Measurements from ENCODE around the gene FOXP1. TPM values are rescaled to one million over a fixed set of nuclear protein-coding genes. Genes with fewer than 3 reads are reported as not detected.
"Not testable (repeated sequence)": the region's sequence is repeated elsewhere in the genome, so short reads cannot be mapped to it uniquely, and the experiment has no call there.

Gene FOXP1
- total RNA-seq, 1 donor from 2014 or later = 33.2 TPM

DNA sequence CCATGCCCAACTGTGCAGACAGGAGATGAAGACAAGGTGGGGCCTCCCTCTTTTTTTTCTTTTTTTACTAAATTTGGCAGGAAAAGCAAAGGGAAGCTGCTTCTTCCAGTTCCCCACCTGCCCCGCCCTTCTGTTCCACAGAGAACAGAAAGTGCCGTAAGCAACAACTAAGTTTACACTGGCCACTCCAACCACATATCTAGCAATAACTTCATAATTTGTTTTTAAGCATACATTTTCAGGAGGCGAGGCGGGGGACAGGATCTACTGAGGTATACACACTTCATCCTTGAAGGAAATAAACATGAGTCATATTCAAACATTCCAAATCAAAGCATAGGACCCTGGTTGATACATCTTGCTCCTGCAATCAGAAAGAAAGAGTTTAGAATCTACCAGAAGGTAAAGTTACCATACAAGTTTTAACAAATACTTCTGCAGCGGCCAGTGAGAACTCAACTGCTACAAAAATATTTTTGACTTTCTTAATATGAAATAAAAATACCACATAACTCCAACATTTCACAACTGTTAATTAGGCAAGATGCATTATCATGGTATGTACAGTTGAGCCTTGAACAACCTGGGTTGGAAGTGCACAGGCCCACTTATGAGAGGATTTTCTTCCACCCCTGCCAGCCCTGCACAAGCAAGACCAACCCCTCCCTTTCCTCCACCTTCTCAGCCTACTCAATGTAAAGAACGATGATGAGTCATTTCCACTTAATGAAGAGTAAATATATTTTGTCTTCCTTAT lies 50.7 kb downstream of the FOXP1 start:
- H3K36me3 ChIP-seq (ENCODE audit: control insufficient read depth, insufficient read depth, low read length) = no peaks in the 10 kb centered on the region
- DNase-seq (ENCODE audit: low read depth) (peak; percentile 85), FAIRE-seq (no peak)
- TF ChIP-seq, protein P1, sequence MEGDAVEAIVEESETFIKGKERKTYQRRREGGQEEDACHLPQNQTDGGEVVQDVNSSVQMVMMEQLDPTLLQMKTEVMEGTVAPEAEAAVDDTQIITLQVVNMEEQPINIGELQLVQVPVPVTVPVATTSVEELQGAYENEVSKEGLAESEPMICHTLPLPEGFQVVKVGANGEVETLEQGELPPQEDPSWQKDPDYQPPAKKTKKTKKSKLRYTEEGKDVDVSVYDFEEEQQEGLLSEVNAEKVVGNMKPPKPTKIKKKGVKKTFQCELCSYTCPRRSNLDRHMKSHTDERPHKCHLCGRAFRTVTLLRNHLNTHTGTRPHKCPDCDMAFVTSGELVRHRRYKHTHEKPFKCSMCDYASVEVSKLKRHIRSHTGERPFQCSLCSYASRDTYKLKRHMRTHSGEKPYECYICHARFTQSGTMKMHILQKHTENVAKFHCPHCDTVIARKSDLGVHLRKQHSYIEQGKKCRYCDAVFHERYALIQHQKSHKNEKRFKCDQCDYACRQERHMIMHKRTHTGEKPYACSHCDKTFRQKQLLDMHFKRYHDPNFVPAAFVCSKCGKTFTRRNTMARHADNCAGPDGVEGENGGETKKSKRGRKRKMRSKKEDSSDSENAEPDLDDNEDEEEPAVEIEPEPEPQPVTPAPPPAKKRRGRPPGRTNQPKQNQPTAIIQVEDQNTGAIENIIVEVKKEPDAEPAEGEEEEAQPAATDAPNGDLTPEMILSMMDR (IDR thresholded peaks at IDR 0.05; ENCODE audit: insufficient read depth, low read length, severe bottlenecking) = no peak
- H3K27me3 ChIP-seq (ENCODE audit: control insufficient read depth, insufficient read depth, low read length) = no peaks in the 10 kb centered on the region
- no peak overlapping the region for H3K4me3 ChIP-seq (ENCODE audit: low read depth, low read length)

GRCh38 chr3:71530903-71531530 lies 52.5 kb downstream of the FOXP1 start:
- TF ChIP-seq, protein P1 (IDR thresholded peaks at IDR 0.05; ENCODE audit: insufficient read depth, low read length, severe bottlenecking) = no peak
- H3K36me3 ChIP-seq (ENCODE audit: control insufficient read depth, insufficient read depth, low read length) = no peaks in the 10 kb centered on the region
- no peaks in the 10 kb centered on the region for H3K27me3 ChIP-seq (ENCODE audit: control insufficient read depth, insufficient read depth, low read length)
- no peak for DNase-seq (ENCODE audit: low read depth)
- no peak overlapping the region for H3K4me3 ChIP-seq (ENCODE audit: low read depth, low read length)
- no peak for FAIRE-seq

DNA sequence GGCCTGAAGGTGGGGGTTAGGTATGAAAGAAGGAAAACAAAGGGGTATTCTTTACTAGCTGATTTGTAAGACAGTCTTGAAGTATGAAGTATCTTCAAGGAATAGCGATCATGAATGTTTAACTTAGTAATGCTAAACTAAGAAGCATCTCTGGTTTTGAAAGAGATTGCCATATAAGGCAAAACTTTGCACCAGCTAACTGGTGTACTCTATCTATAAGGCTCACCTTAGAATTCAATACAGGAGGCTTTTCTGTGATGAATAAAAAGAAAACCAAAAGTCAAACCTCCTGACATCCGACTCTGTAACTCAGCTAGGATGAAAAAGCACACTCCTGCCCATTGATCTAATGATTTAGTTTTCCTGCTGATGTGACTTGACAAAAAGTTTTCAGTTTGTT lies 54.7 kb downstream of the FOXP1 start:
- no peaks in the 10 kb centered on the region for H3K36me3 ChIP-seq (ENCODE audit: control insufficient read depth, insufficient read depth, low read length)
- TF ChIP-seq, protein P1 (IDR thresholded peaks at IDR 0.05; ENCODE audit: insufficient read depth, low read length, severe bottlenecking) = no peak
- H3K4me3 ChIP-seq (ENCODE audit: low read depth, low read length) = no peak overlapping the region
- H3K27me3 ChIP-seq (ENCODE audit: control insufficient read depth, insufficient read depth, low read length) = no peaks in the 10 kb centered on the region
- DNase-seq (ENCODE audit: low read depth) (no peak), FAIRE-seq (no peak)

DNA sequence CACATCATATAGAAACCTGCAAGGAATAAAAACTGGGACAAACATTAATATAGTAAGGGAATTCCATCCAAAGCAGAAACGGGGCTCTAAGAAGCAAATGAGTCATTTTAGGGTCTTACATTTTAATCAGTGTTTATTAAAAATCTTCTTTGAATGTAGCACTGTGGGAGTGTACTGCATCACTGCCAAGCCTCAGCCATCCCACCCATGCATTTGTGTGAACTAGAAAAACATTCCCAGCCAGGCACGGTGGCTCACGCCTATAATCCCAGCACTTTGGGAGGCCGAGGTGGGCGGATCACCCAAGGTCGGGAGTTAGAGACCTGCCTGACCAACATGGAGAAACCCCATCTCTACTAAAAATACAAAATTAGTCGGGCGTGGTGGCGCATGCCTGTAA lies 57.1 kb downstream of the FOXP1 start:
- H3K27me3 ChIP-seq (ENCODE audit: control insufficient read depth, insufficient read depth, low read length); FAIRE-seq; H3K4me3 ChIP-seq (ENCODE audit: low read depth, low read length); DNase-seq (ENCODE audit: low read depth); H3K36me3 ChIP-seq (ENCODE audit: control insufficient read depth, insufficient read depth, low read length): not testable (repeated sequence)

GRCh38 chr3:71525391-71525790 lies 58.1 kb downstream of the FOXP1 start:
- FAIRE-seq = no peak
- TF ChIP-seq, protein P1 (IDR thresholded peaks at IDR 0.05; ENCODE audit: insufficient read depth, low read length, severe bottlenecking) = no peak
- Histone ChIP-seq H3K36me3 (ENCODE audit: control insufficient read depth, insufficient read depth, low read length) (no peaks in the 10 kb centered on the region), H3K27me3 (ENCODE audit: control insufficient read depth, insufficient read depth, low read length) (no peaks in the 10 kb centered on the region), H3K4me3 (ENCODE audit: low read depth, low read length) (no peak overlapping the region)
- DNase-seq (ENCODE audit: low read depth) = no peak

GRCh38 chr3:71524672-71525071 lies 58.9 kb downstream of the FOXP1 start:
- FAIRE-seq (no peak), DNase-seq (ENCODE audit: low read depth) (no peak)
- no peaks in the 10 kb centered on the region for H3K36me3 ChIP-seq (ENCODE audit: control insufficient read depth, insufficient read depth, low read length)
- no peak overlapping the region for H3K4me3 ChIP-seq (ENCODE audit: low read depth, low read length)
- H3K27me3 ChIP-seq (ENCODE audit: control insufficient read depth, insufficient read depth, low read length) = no peaks in the 10 kb centered on the region
- TF ChIP-seq, protein P1 (IDR thresholded peaks at IDR 0.05; ENCODE audit: insufficient read depth, low read length, severe bottlenecking) = no peak

Measured in bronchial epithelial cell (primary cell).